ENCODE results near the gene ZNF485.

DNA sequence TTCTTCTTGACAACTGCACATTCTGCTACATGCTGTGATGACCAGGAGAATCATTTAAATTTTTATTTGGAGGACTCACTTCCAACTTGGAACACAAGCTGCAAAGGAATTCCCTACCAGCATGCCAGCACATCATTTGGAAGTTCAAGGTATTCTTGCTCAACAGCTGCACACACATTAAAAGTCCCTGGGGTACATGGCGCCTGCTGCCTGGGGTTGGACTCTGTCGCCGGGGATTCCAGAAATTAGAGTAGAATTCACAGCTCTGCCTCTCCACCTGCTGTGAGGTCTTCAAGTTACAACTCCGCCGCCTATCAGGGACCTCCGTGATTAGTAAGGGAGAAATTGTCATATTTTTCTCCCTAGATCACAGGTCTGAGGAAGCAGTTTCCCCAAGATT, 41.3 kb downstream of the ZNF485 start:
- TF ChIP-seq, protein P1, sequence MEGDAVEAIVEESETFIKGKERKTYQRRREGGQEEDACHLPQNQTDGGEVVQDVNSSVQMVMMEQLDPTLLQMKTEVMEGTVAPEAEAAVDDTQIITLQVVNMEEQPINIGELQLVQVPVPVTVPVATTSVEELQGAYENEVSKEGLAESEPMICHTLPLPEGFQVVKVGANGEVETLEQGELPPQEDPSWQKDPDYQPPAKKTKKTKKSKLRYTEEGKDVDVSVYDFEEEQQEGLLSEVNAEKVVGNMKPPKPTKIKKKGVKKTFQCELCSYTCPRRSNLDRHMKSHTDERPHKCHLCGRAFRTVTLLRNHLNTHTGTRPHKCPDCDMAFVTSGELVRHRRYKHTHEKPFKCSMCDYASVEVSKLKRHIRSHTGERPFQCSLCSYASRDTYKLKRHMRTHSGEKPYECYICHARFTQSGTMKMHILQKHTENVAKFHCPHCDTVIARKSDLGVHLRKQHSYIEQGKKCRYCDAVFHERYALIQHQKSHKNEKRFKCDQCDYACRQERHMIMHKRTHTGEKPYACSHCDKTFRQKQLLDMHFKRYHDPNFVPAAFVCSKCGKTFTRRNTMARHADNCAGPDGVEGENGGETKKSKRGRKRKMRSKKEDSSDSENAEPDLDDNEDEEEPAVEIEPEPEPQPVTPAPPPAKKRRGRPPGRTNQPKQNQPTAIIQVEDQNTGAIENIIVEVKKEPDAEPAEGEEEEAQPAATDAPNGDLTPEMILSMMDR (IDR thresholded peaks at IDR 0.05; ENCODE audit: insufficient read depth, low read length, poor library complexity, severe bottlenecking): no peak
- no peak for TF ChIP-seq EZH2phosphoT487 (conservative IDR thresholded peaks at IDR 0.05; ENCODE audit: low read length)
